Measurements from ENCODE around the gene CTNNBL1.

CTNNBL1 gene

GRCh38 chr20:37742131-37742530 is 48.3 kb downstream of the CTNNBL1 start:
- DNase-seq: no peak

DNA sequence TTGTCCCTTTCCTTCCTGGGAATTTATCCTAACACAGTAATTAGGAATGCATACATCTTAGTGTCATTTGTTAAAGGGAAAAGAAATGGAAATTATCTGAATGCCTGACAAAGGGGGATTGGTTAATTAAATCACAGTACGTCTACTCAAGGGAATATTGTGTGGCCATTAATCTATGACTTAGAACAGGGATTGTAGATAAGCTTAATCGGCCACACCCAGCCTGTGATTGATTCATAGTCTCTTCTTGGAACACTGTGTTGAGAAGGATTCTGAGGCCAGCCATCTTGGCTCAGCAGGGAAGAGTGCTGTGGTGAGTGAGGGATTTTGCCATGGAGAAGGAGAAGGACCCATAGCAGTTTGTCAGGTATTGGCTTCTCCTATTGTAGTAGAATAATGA is 50.5 kb downstream of the CTNNBL1 start:
- DNase-seq: no peak

DNA sequence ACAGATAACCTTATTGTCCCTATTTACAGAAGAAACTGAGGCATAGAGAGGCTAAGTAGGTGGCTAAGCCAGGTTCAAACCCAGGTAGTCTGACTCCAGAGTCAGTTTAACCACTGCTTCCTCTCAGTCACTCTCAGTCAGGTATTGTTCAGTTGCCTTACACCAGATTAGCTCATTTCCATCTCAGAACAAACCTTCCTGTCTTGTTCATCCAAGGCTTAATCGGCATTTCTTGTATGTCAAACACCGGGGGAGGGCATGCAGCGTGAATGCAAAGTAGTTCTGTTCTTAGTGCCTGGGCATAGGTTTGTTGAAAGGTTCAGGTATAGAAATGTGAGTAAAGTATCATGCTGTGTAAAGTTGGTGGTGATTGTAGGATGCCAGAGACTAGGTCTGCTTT is 51.7 kb downstream of the CTNNBL1 start:
- DNase-seq: no peak

- no peak for DNase-seq
These were observed 54.2 kb downstream of the CTNNBL1 start for GRCh38 chr20:37748015-37748414.

- DNase-seq: no peak
These were observed 55.4 kb downstream of the CTNNBL1 start for GRCh38 chr20:37749218-37749617.

DNA sequence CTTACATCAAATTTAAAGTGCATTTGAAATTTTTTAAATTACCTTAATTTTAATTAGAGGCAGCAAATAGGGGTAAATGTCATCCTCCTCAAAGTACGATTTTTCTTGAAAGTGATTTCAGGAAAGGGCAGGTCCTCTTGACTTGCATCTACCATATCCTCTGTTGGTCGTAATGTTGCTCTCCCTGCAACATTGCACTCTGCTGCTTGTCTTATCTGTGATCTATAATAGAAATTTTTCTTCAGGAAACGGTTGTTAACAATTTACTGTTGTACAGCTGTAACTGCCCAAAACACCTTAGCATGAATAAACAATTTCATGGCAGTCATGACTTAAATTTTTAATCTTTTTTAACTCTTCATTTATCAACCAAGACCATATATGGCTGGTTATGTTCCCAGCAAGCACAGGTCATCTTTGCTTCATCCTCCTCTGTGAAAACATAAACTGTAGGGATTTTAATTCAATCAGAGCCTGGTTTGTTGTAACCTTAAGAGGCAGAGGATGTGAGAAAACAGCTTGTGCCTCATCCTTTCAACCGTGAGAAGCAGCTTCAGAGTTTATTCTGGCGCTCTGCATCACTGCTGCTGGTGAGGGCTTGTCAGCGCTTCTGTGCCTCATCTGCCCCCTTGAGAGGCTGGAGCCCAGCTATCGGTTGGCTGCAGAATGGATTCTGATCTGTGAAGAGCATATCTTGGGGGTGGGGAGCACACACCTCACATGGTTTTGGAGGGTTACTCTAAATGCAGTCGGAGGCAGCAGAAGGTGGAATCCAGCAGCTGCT is 56.0 kb downstream of the CTNNBL1 start:
- peak; percentile 57 to 86 for DNase-seq

- no peak for DNase-seq
These were observed 61.8 kb downstream of the CTNNBL1 start for GRCh38 chr20:37755665-37756064.

GRCh38 chr20:37756234-37756633 is 62.4 kb downstream of the CTNNBL1 start:
- no peak for DNase-seq

GRCh38 chr20:37757550-37757949 is 63.7 kb downstream of the CTNNBL1 start:
- DNase-seq: peak; percentile 16

DNA sequence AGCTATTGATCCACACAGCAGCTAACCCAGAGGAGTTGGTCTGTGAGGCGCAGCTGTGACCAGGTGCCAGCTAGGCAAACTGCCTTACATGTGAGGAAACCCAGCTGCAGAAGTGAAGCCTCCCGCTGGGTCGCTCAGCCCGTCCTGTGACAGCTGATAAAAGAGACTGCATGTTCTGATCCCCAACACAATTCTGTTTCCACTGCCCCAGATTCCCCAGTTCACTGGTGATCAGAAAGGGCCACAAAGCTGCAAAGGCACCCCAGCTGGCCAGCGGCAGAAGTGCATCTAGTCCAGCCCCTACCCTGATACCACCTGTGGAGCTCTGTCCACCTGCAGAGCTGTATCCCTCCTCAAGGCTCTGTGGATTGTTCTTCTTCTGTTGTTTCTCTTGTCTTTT is 64.5 kb downstream of the CTNNBL1 start:
- no peak for DNase-seq

DNA sequence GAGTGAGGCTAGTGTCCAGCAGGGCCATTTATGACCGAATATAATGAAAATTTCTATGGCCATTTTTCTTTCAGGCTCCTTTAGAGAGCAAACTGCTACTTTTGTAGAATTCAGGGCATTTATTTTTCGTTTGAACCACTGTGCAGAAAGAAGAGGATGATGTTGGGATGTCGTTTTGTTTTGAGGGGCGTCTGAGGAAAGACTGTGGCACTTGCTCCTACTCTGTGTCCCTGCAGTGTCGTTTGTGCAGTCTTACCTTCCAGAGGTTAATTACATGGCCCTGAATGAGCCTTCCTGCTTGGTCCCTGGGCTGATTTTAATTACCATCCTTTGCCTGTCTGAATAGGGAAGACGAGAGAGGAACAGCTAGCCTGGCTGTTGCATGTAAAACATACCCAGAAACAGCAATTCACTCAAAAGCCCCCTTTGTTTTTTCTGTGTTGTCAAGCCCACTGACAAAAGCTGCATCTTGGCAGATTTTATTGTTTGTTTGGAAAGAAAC is 65.3 kb downstream of the CTNNBL1 start:
- no peak for DNase-seq

DNA sequence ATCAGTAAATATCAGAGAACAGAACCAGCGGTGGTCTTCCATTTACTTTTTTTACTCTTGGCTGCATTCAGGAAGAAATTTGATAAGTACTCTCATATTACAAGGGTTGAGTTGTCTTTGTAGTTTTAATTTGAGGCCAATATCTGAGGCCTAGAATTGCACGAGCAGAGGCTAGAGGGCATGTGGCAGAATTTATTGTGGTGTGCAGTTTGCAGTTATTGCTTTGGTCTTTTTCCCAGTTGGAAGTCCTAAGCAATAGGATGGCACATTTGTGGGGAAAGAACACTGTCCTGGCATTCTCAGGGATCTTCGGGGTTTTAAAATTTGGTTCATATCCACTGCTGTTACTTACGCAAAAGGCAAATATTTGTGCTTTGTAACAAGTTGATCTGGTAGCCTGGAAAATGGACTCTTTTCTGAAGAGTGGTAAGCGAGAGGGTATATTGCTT is 66.0 kb downstream of the CTNNBL1 start:
- no peak for DNase-seq

GRCh38 chr20:37760322-37760721 is 66.5 kb downstream of the CTNNBL1 start:
- DNase-seq: no peak

DNA sequence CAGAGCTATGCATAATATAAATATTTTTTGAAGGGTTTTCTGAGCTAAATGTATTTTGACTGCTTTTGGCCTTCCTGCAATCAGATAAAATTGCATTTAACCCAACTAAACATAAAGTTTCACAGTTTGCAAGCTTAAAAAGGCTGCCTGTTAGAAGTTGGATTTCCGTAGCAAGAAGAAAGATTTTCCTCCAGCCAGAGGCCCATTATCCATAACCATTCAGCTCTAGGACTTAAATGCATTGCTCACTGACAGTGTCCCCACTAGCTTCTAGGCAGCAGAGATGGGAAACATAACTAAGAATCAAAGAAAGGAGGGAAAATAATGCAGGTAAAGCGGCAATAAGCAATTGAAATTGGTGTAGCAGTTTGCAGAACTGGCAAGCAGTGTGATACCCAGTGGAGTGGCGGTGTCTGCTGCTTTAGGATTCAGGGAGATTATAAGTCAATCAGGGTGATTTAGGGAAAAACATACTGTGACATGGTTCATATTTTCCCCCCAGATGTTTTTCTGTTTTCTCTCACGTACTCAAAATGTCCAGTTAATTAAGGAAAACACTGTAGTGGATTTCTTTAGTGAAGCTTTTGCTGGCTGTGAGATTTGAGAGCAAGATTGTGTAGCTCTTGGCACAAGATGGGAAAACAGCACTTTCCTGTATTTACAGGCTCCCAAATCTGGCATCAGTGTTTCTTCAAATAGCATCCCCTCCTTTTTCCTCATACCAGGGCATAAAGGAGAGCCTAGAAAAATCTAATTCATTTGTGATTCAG is 69.1 kb downstream of the CTNNBL1 start:
- no peak for DNase-seq

GRCh38 chr20:37764333-37764935 is 70.6 kb downstream of the CTNNBL1 start:
- no peak for DNase-seq

- DNase-seq: no peak
These were observed 77.1 kb downstream of the CTNNBL1 start for GRCh38 chr20:37770908-37771307.

DNA sequence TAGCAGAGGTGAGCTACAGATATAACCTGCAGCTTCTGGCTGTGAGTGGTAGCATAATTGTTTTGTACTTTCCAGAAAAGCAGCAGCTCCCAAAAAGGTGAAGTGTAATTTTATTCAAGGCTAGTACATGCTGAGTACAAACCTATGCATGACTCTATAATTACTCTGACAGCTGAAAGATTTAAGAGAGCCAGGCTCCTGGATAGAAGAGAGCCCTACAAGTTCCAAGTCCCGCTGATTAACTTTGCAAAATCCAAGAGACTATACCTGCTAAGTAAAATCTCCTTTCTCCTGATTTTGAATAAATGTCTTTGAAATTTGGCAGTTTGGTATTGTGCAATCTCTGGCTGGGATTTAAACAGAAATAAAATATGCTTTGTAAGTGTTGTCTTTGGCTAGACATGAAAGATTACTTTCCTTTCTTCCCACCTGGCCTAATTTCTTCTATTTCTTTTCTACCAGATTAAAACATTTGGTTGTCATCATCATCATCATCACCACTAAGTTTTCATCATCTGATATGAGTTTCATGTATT is 79.5 kb downstream of the CTNNBL1 start:
- DNase-seq: no peak

DNA sequence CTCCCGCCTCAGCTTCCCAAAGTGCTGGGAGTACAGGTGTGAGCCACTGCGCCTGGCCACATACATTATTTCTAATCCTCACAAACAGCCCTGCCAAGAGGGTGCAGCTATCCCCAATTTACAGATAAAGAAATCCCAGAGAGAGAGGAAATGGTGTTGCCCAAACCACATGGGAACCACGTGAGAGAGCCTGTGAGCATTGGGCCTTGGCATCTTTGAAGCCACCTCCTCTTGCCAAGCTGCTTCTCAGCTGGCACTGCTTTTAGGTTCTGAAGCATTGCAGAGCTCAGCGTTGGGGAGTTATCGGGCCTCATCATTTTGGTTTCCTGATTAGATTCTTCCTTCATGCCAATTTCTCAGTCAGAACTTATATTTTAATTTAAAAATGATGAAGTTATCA is 80.3 kb downstream of the CTNNBL1 start:
- no peak for DNase-seq

GRCh38 chr20:37775200-37775599 is 81.4 kb downstream of the CTNNBL1 start:
- DNase-seq: no peak

- DNase-seq: no peak
These were observed 82.2 kb downstream of the CTNNBL1 start for GRCh38 chr20:37776049-37776448.

DNA sequence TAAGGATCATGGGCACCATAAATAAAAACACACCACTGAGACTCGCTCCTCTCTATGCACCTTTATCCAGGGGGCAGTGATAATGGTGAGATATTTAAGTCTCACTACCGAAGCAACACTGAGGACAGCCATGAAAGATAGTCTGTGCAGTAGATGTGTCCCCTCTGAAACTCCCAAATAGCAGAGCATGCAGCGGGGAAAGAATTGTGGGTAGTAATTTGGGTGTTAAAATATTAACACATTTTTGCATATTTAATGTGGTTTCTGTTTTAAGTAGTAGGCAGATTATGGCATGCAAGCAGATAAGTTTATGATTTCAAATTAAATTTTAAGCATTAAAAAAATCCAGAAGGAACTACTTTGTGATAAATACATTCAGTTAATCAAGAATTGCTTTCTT is 82.7 kb downstream of the CTNNBL1 start:
- DNase-seq: no peak

DNA sequence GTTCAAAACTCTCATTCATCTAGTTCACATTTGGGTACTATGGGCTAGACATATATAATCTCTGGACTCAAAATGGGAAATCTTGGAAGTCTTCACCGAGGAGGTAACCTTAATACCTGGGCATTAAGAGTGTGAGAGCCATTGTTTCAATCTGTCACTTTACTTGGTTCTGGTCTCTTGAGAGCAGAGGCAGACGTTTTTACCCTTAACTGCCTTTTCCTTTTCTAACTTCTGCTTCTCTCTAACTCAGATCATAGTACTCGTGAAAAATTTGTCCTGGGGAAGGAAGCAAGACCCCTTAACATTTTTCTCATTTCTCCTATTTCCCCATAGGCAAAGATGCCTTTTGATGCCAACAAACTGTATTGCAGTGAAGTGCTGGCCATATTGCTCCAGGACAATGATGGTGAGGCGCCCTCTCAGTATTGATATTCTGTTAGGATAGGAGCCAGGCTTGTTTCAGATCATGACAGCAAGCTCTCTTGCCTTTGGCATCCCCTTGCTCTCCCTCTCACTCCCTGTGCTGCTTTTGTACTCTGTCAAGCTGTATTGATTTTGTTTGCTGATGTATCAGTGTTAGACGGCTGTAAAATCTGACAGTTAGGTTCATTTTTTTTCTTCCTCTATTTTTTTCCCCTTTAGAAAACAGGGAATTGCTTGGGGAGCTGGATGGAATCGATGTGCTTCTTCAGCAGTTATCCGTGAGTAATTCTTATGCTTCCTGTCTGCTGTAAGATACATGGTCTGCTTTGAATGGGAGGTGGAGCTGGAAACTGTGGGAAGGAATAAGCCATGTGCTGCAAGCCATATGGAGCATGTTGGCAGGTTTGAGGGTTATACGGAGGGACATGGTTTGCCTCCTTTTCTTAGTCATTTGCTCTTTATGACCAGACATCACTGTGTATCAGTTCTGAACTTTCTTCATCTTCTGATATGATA is 83.5 kb downstream of the CTNNBL1 start:
- DNase-seq: no peak

All from NCI-H187 (cell line).